ENCODE measurements around the gene ZBTB42.
A peak's percentile ranks its signal among the peaks of the same experiment; 100 is the strongest.
"Not testable (repeated sequence)": the region's sequence is repeated elsewhere in the genome, so short reads cannot be mapped to it uniquely, and the experiment has no call there.

ZBTB42 gene

DNA sequence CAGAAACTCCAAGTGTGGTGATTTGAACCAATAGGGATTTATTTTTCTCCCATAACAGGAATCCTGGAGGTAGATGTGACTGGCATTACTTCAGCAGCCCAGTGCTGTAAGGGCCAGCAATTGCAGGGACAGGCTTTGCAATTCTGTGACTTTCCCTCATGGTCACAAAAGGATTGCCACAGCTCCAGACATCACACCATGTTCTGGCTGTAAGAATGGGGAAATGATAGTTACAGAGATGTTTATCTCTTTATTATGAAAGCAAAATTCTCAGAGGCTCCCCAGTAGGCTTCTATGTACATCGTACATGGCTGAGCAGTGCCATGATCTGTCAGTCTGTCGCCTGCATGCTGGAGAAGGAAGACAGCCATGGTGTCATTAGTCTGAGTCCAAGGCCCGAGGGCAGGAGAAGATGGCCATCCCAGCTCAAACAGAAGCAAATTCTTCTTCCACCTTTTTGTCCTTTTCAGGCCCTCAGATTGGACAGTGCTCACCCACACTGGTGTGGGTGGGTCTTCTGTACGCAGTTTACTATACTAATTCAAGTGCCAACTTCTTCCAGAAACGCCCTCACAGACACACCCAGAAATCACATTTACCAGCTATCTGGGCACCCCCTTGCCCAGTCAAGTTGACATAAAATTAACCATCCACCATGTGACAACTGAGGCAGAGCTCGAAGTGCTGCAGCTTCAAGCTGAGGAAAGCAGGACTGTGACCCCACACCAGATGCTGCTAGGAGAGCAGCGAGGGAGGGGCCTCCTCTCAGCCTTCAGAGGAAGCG lies 17.2 kb downstream of the ZBTB42 start:
- no peak for DNase-seq

DNA sequence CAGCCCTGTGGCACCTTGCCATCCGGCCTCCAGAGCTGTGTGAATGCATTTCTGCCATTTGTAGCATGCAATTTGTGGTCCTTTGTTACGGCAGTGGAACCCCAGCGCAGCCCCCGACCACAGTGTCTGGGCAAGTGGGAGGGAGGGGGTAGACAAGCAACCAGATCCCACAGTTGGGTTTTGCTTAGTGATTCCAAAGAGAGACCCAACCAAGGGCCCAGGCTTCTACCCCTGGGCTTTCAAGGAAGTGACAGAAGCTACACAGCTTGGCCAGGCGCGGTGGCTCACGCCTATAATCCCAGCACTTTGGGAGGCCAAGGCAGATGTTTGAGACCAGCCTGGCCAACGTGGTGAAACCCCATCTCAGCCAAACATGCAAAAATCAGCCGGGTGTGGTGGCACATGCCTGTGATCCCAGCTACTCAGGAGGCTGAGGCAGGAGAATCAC lies 17.8 kb downstream of the ZBTB42 start:
- no peak for DNase-seq

DNA sequence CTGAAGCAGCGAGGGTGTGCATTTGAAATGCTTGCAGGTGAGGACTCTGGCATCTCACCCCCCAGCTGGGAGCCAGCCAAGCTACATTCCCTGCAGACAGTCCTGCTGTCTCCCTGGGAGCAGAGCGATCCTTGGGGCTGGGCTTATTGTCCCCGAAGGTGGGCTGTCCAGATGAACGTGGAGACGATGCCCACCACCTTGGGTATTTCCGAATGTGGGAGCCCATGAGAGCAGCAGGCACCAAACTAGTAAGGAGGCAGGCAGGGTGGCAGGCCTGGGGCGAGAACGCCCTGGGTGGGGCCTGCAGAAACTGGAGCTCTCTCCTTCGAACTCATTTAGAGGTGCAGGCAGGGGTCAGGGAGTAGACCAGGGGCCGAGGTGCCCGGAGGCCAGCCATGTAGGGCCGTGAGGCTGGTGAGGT lies 18.5 kb downstream of the ZBTB42 start:
- no peak for DNase-seq

DNA sequence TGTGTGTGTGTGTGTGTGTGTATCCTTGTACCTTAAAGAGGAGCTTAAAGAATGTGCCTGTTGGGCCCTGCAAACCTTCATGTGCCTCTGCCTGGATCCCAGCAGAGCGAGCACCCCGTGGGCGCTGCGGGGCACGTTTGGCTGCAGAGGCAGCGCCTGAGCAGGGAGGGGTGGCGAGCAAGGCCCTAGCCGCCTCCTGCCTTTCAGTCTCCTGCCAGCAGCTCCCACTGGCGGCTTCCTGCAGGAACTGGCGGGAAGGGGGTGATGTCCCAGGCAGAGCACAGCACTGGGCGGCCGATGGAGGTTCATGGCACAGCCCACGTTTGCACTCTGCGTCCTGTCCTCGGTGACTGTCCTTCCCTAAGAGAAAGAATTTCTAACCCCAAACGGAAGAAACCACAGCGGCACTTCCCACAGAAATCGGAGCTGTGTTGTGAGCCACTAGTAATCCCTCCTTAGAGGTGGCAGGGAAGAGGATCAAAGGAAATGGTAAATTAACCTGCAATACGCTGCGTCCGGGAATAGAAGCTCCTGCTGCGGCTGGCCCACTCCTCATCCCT lies 19.8 kb downstream of the ZBTB42 start:
- DNase-seq = no peak

DNA sequence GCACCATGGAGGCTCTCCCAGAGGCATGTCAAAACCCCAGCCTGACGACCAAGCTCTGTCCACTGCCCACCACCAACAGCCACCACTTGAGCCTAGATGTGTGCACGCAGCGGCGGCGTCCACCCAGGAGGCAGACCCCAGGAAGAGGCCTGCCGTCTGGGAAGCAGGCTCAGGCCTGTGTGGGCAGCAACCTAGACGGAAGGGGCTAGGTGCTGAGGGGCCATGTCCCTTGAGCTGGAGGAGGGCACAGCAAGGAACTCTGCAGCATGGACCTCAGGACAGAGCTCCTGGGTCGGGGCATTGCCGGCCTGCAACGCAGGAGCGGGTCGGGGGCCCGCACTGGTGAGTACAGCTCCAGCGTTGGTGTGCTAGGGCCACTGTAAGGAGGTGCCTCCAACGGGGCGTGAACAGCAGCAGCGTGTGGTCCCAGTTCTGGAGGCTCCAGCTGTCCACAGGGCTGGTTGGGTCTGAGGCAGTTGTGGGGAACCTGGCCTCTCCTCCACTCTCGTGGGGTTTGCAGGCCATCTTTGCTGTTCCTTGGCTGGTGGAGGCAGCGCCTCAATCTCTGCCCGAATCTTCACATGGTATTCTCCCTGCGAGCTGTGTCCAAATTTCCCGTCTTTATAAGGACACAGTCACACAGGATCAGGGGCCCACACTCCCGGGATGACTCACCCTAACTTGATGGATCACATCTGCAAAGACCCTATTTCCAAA lies 20.5 kb downstream of the ZBTB42 start:
- no peak for DNase-seq

DNA sequence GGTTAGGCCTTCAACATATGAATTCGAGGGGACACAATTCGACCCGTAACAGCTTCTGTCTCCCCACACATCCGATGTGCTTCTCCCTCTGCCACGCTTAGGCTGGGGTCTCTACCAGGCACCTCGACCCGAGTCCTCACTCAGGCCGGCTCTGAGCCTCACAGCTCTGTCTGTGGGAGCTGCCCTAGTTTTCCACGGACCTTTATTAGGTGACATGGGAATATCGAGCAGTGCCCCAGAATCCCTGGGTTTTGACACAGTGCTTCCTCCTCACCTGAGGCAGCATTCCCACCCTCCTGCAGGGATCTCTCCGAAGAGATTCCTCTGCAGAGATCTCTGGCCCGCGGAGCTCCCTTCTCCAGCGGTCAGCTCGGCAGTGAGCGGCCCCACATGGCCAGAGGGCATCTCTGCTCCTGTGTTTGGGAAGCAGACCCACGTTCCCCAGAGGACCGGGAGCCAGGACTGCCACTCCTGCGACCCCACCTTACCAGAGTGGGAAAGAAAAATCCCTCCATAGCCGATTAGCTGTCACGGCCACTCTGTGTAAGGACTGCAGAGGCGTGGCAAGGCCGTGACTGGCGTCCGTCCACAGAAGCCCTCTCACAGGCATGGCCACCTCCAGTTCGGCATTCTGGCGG lies 21.2 kb downstream of the ZBTB42 start:
- no peak for DNase-seq

DNA sequence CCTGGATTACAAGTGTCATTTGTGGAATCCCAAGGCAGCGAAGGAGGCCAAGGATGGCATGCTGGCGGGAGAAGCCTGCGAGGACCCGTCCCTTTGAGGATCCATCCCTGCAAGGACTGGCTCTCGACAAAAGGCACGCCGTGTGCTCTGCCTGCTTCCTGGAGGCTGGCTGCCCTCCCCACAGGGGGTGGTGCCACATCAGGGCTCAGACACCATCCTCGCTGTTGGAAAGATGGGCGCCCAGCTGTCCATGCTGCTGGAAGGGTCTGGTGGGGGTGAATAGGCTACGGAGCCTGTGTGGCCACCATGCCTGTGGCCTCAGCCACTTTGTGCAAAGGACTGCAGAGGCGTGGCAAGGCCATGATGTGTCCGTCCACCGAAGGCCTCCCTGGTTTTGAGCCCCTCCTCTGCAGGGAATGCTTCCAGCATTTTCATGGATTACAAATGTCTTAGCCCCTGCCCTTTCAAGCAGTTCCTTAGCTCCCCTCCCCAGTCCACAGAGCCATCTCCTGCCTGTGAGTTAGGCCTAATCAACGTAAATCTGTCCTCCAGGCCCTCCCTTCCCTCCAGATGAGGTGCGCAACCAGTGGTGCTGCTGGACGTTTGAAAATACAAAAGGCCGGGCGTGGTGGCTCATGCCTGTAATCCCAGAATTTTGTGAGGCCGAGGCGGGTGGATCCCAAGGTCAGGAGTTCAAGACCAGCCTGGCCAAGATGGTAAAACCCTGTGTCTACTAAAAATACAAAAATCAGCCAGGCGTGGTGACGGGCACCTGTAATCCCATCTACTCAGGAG lies 22.1 kb downstream of the ZBTB42 start:
- DNase-seq = no peak

DNA sequence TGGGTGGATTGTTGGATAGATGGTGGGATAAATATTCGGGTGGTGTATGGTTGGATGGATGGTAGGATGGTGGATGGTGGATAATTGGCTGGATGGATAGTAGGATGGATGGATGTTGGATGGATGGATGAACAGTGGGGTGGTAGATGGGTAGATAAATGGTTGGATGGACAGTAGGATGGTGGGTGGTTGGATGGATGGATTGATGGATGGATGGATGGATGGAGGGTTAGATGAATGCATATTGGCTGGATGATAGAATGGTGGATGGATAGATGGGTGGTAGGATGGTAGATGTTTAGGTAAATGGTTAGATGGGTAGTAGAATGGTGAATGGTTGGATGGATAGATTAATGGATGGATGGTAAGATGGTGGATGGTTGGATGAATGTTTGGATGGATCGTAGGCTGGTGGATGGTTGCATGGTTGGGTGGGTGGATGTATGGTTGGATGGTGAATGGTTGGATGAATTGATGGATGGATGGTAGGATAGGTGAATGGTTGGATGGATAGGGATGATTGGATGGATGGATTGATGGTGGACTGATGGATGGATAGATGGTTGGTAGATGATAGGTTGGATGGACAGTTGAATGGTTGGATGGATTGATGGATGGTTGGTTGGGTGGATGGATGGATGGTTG lies 23.6 kb downstream of the ZBTB42 start:
- DNase-seq = no peak

DNA sequence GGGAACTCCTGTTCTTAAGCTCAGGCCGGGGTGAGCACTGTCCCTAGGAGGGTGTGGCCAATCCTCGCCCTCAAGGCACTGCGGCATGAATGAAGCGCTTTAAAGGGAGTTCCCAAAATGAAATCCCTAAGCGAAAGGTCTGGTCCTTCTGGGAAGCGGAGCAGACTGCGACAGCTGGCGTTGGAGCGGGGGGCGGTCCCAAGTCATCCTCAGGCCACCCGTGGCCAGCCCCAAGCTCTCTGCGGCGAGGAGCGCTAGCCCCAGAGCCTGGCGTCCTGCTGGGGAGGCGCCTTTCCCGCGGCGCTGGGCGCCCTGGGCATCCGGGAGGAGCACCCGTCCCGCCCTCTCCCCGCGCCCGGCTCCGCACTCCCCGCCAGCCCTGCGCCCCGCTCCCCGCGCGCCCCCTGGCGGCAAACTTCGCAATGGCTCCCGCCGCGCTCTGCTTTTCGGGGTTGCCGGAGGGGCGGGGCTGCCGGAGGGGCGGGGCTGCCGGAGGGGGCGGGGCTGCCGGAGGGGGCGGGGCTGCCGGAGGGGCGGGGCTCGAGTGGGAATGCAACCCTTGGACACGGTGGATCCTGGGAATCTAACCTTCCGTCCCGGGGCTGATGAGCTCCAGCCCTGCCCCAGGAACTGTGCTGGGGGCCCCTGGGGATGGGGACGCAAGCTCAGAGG lies 25.4 kb downstream of the ZBTB42 start:
- peak; percentile 90 for DNase-seq

DNA sequence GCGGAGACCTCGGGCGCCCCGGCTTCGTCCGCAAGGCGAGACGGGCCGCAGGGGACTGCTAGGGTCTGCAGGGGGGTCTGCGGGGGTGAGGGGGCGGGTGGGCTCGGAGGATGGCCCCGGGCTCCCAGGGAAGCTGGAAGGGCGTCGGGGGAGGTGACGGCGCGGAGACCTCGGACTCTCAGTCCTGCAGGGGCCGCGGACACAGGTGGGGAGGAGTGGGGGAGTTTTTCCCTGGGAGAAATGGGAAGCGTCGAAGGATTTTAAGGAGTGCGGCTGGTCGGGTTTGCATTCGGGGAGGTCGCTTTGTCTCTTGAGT lies 25.9 kb downstream of the ZBTB42 start:
- no peak for DNase-seq

DNA sequence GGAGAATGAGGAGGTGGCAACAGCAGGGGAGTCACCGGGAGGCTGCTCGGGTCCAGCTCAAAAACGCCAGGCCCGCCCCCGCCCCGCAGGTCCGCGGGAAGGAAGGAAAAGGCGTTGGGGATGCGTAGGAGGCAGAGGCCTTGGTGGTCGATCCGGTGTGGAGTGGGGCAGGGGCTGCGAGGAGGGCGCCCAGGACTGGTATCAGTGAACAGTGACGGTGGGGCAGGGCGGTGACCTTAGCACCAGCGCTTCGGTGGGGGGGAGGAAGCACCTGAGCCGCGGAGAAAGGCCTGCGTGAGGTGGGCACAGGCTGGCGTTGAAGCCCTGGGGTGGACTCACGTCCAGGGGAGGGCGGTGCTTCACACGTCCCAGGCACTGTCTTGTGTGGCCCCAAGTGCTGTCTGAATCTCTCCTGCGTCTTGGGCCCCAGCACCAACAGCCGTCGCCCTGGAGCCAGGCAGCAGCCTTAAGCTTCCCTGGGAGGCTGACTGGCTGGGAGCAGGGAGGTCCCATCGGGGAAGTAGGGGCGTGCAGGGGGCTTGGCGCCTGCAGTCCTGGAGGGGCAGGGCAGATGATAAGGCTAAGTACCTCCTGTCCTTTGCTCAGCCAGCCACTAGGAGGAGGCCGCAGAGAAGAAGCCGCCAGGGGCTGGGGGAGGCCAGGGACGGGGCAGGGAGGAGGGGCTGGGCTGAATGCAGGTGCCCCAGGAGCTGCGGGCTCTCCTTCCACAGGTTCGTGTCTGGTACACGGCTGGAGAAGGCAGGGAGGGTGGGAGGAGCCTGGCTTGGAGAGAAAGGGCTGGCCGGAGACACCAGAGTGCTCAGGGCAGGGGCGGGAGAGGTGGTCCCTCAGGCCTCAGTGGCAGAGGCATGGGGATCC lies 26.5 kb downstream of the ZBTB42 start:
- DNase-seq = peak; percentile 27

DNA sequence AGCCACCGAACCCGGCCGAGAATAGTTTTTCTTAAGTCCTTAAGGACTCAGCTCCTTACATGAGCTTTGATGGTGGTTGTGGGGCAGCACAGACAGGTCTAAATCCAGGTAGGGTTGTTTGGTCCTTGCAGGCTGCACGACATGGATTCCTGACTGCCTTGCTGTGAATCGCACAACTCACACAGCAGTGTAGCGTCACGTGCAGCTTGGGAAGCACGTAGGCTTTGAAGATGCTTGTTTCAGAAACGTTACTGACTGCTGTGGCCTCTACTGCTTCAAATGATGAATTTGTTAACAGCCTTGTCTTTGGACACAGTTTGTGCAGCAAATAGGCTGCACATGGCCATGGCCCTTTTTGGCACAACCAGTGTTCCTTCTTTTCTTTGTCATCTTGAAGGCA lies 29.9 kb downstream of the ZBTB42 start:
- DNase-seq = no peak

DNA sequence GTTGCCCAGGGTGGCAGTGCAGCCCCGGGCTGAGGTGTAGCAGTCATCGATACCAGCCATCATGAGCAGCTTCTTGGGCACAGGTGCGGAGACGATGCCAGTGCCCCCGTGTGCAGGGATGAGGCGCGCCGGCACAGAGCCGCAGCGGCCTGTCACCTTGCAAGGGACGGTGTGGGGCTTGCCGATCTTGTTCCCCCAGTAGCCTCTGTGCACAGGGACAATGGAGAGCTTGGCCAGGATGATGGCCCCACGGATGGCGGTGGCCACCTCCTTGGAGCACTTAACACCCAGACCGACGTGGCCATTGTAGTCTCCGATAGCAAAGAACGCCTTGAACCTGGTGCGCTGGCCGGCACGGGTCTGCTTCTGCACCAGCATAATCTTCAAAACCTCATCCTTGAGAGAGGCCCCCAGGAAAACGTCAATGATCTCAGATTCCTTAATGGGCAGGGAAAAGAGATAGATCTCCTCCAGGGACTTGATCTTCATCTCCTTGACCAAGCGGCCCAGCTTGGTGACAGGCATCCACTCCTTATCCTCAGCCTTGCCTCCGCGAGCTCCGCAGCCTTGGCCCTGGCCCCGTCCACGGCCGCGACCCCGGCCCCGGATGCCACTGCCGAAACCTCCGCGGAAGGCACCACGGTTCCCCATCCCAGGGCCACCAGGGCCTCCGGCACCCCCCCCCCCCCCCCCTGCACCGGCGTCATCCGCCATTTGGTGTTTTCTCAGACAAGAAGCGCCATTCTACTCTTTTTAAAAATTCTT lies 35.5 kb downstream of the ZBTB42 start:
- DNase-seq = not testable (repeated sequence)

DNA sequence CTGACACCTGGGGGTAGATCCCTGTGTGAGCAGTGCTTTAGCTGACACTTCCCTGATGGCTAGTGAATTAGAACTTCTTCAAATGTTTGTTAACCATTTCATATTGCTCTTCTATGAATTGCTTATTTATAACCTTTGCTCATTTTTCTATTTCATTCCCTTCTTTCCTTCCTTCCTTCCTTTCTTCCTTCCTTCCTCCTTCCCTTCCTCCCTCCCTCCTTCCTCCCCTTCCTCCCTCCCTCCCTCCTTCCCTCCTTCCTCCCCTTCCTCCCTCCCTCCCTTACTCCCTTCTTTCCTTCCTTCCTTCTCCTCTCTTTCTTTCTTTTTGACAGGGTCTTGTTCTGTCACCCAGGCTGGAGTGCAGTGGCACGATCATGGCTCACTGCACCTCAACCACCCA lies 40.8 kb downstream of the ZBTB42 start:
- no peak for DNase-seq

DNA sequence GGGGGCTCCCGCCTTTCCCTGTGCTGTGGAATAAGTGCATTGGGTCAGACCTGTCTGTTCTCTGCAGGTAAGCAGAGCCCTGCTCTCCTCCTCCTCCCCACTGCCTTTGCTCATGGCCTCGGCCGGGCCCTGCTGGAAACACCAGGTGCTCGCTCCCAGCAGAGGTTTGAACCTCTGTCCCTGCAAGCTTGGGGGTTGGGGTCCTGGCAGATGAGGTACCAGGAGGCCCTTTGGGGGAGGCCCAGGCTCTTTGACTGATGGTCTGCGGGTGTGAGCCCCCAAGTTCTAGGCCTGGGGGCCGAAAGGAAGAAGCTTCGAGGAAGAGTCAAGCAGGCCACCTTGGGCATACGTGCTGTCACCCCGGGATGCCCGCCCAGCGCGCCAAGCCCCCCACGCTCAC lies 42.1 kb downstream of the ZBTB42 start:
- DNase-seq = no peak

DNA sequence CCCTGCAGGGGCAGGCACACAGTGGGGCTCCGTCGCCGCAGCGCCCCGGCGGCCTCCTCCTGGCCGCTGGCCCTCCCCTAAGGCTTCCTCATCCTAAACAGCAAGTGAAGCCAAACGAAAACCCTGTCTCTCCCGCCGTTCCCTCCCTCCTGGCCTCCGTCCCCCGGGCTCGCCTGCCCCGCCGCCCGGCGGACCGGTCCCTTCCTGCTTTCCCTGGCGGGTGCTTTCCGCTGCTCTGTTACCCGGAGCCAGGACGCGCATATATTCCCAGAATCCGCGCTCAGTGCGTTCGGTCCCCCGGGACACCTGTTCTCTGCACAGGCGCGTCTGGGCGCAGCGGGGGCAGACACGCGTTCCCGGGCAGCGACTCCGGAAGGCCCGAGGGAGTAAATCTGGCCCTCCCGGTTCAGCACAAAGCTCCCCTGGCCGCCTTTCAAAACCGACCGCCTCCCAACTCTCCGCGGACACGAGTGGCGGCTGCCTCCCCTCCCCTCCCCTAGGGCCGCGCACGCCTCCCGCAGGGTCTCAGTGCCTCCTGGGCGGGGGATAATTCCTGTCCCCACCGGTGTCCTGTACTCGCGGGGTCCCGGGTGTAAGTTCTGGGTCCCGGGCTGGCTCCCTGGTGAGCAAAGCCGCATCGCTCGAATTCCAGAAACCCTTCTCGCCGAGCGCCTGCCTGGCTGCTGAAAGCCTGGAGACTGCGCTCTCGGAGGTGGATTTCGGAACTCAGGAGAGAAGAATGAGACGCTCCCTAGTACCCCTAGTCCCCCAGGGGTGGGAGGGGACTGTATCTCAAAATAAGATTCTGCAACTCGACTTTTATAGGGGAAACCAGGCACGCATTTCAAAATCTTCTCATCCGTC lies 42.8 kb downstream of the ZBTB42 start:
- DNase-seq = no peak

DNA sequence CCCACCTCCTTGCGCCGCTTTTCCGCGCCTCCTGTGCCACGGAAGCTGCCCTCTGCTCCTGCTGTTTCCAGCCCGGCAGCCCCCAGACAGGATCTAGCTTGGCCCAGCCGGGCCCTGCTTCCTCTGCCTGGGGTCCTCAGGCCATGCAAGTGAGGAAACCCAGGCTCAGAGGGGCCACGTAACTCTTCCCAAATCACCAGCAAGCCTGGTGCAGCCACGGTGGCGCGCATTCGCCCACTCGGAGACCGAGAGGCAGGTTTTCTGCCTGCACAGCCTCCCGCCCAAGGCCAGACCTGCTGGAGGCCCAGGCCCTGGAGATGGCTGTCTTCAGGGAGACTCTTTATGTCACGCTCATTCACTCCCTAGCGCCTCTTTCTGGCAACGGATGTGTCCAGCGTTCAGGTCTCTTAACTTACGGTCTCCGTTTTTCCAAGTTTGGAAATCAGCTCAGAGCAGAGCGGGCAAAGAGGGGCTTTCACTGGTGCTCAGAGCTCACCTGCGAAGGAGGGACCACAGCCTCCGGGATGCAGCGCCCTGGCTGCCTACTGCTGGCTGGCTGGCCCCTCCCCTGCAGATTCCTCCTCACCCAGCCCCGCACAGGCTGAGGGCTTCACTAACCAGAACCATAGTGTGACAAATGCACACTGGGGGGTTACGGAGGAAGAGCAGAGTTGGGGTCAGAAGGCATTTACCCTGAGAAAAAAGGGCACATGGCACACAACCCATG lies 43.6 kb downstream of the ZBTB42 start:
- DNase-seq = no peak

DNA sequence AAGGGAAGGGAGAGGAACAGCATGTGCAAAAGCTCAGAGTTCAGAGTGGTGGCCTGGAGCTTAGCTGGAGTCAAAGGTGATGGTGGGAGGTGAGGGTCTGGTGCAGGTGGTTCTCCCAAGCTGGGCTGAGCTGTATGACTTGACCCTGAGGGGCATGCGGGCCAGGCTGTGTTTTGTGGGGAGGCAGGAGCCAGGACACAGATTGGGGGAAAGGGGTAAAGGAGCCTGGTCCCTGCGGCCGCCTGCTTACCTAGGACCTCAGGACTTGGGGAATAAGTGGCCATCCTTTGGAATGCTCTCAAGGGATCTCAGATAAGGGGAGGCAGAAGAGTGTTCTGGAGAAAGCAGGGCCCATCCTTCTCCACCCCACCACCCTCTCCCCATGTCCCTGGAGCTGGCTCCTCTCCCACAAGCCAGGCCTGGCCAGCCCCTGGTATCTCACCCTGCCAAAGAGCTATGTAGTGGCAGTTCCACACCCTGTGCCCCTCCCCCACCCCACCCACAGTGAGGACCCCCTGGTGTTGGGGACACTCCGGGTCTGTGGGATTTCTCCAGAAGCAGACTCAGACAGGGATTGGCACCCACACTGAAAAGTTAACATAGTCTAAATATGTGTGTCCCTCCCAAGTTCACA lies 44.2 kb downstream of the ZBTB42 start:
- DNase-seq = no peak

Measured in NCI-H524 treated with DMSO at 0.1 percent for 48 hours (cell line).